Stromal cell of bone marrow (primary cell): ENCODE results near the gene SCNN1G.
"Not testable (repeated sequence)": the region's sequence is repeated elsewhere in the genome, so short reads cannot be mapped to it uniquely, and the experiment has no call there.

ENCODE experiments used
- DNase-seq: peaks from one replicate; pipeline ENCODE4 v3.0.0-alpha.2; 2012; ENCODE audit warnings: low read depth

SCNN1G gene

DNA sequence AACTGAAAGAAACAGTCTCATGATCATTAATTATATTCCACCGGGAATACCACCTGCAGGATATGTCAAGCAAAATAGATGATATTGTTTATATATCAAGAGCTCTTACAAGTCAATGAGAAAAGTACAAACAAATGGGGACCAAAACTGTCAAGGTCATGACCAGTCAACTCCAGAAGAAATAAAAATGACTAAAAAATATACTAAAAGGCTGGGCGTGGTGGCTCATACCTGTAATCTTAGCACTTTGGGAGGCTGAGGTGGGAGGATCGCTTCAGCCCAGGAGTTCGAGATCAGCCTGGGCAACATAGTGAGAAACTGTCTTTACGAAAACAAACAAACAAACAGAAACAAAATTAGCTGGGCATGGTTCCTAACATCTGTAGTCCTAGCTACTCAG, 69.8 kb downstream of the SCNN1G start:
- DNase-seq: no peak

DNA sequence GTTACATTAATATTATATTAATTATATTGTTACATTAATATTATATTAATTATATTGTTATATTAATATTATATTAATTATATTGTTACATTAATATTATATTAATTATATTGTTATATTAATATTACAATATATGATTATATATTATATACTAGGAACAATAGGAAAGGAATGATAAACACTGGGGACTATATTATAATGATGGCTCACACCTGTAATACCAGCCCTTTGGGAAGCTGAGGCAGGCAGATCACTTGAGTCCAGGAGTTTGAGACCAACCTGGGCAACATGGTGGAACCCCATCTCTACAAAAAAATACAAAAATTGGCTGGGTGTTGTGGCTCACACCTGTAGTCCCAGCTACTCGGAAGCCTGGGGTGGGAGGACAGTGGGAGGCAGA, 71.1 kb downstream of the SCNN1G start:
- not testable (repeated sequence) for DNase-seq

DNA sequence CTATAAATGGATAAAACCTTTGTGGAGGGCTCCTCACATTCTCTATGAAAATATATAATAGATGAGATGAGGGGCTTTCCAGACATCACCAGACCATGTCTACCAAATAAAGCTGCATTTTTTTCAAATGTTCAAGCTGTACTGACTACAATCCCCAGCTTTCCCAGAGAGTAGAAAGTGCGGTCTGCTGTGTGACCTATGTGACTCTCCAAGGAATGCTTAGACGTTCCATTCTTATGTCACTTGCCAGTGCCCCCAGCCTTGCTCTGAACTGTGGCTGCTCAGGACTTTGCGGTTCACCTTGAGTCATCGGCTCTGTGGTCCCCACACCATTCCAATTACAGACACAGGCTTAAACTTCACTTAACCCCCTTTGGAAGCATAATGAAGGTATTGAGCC, 71.8 kb downstream of the SCNN1G start:
- DNase-seq: peak; percentile 26

DNA sequence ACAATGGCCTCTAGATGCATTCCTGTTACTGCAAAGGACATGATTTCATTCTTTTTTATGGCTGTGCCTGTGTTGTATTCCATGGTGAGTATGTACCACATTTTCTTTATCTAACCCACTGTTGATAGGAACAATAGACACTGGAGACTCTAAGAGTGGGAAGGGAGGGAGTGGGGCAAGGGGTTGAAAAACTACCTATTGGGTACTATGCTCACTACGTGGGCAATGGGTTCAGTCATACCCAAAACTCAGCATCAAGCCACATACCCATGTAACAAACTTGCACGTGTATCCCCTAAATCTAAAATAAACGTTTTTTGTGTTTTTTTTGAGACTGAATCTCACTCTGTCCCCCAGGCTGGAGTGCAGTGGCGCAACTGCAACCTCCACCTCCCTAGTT, 72.5 kb downstream of the SCNN1G start:
- DNase-seq: no peak

DNA sequence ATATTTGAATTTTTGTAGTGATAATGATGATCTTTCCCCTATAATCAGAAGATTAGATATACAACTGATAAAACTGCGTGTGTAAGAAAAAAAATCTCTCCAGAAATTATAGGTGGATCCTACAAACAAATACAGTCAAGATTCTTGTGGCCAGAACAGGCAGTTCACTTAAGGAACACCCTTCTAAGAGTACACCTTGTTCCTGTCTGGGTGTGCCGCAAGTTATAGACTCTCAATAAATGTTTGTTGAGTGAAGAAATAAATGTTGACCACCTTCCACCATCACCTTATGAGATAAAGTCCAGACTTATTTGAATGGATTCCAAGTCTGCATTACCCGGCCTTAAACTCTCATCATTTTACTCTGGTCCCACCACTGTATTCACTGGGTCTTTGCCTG, 73.9 kb downstream of the SCNN1G start:
- no peak for DNase-seq

DNA sequence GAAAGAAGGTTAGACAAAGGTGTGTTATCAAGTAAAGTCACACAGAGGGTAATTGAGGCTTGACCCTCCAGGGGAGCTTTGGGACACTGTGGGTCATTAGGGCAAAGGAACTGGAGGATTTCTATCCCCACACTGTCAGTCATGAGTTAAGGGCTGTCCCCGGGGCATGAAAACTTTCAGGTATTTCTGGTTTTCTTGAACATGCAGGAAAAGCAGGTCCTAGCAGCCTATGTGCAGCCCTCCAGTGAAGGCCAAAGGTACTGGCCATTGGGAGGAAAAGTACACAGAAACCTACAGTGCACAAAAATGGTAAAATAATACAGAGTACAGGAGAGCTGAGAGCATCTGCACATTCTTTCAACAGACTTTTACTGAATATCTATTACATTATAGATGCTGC, 75.1 kb downstream of the SCNN1G start:
- DNase-seq: no peak

DNA sequence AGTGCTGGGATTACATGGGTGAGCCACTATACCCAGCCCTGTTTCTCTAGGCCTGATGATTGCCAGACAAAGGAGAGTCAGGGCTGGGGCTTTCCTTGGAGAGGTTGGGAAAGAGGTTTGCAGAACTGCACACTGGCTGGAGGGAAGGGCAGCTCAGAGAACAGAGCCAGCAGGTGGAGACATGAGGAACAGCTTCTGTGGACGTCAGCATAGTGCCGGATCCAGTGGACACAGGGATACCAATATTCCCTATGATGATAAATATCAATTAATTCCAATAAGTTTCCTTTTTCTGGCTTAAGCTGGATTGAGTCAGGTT, 76.3 kb downstream of the SCNN1G start:
- DNase-seq: no peak
